Liver (tissue), 2 donors: ENCODE results near the gene CCDC71.

Experiments
- JUND ChIP-seq, 2 donors: IDR thresholded peaks; 2 replicates each; pipeline ENCODE4 v1.6.1; 2016; ENCODE audit warnings: antibody characterized with exemption in 2 of 2
- REST ChIP-seq: IDR thresholded peaks from 2 replicates; pipeline ENCODE4 v1.6.1; 2016; ENCODE audit warnings: antibody characterized with exemption, mild to moderate bottlenecking
- donor health status: healthy.

- TF ChIP-seq JUND (IDR thresholded peaks at IDR 0.05): no peak
- no peak for TF ChIP-seq REST
Observed at GRCh38 chr3:49173116-49173791, 7.1 kb upstream of the CCDC71 start.
